Measurements from ENCODE around the gene MAS1L.

MAS1L gene

GRCh38 chr6:29496961-29497360 lies 9.2 kb upstream of the MAS1L start:
- DNase-seq (ENCODE audit: low read depth): no peak
- no peak overlapping the region for H3K4me3 ChIP-seq (ENCODE audit: low read depth, low read length)
- TF ChIP-seq, protein P1, sequence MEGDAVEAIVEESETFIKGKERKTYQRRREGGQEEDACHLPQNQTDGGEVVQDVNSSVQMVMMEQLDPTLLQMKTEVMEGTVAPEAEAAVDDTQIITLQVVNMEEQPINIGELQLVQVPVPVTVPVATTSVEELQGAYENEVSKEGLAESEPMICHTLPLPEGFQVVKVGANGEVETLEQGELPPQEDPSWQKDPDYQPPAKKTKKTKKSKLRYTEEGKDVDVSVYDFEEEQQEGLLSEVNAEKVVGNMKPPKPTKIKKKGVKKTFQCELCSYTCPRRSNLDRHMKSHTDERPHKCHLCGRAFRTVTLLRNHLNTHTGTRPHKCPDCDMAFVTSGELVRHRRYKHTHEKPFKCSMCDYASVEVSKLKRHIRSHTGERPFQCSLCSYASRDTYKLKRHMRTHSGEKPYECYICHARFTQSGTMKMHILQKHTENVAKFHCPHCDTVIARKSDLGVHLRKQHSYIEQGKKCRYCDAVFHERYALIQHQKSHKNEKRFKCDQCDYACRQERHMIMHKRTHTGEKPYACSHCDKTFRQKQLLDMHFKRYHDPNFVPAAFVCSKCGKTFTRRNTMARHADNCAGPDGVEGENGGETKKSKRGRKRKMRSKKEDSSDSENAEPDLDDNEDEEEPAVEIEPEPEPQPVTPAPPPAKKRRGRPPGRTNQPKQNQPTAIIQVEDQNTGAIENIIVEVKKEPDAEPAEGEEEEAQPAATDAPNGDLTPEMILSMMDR (conservative IDR thresholded peaks at IDR 0.05; ENCODE audit: low read depth, low read length): no peak

GRCh38 chr6:29495571-29495970 lies 7.8 kb upstream of the MAS1L start:
- no peak overlapping the region for H3K4me3 ChIP-seq (ENCODE audit: low read depth, low read length)
- DNase-seq (ENCODE audit: low read depth): no peak
- TF ChIP-seq, protein P1 (conservative IDR thresholded peaks at IDR 0.05; ENCODE audit: low read depth, low read length): no peak

- H3K4me3 ChIP-seq (ENCODE audit: low read depth, low read length): no peak overlapping the region
- DNase-seq (ENCODE audit: low read depth): no peak
- TF ChIP-seq, protein P1 (conservative IDR thresholded peaks at IDR 0.05; ENCODE audit: low read depth, low read length): no peak
Observed at GRCh38 chr6:29494131-29494530, 6.4 kb upstream of the MAS1L start.

DNA sequence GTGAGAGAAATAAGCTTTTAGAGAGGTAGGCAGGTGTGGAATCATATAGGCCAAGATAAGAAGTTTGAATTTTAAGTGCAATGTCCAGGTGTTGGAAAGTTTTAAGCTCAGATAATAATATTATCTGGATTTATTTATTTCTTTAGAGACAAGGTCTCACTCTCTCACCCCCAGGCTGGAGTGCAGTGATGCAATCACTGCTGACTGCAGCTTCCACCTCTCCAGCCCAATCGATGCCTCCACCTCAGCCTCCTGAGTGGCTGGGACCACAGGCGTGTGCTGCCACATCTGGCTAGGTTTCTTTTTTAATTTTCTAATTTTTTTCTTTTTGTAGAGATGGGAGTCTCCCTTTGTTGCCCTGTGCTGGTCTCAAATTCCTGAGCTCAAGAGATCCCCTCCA lies 5.5 kb upstream of the MAS1L start:
- DNase-seq (ENCODE audit: low read depth): no peak
- TF ChIP-seq, protein P1 (conservative IDR thresholded peaks at IDR 0.05; ENCODE audit: low read depth, low read length): no peak
- H3K4me3 ChIP-seq (ENCODE audit: low read depth, low read length): no peak overlapping the region

- TF ChIP-seq, protein P1 (conservative IDR thresholded peaks at IDR 0.05; ENCODE audit: low read depth, low read length): no peak
- H3K4me3 ChIP-seq (ENCODE audit: low read depth, low read length): no peak overlapping the region
- DNase-seq (ENCODE audit: low read depth): no peak
Observed at GRCh38 chr6:29491574-29491973, 3.8 kb upstream of the MAS1L start.

GRCh38 chr6:29490552-29490951 lies 2.8 kb upstream of the MAS1L start:
- no peak overlapping the region for H3K4me3 ChIP-seq (ENCODE audit: low read depth, low read length)
- no peak for DNase-seq (ENCODE audit: low read depth)
- TF ChIP-seq, protein P1 (conservative IDR thresholded peaks at IDR 0.05; ENCODE audit: low read depth, low read length): no peak

- TF ChIP-seq, protein P1 (conservative IDR thresholded peaks at IDR 0.05; ENCODE audit: low read depth, low read length): no peak
- DNase-seq (ENCODE audit: low read depth): no peak
- H3K4me3 ChIP-seq (ENCODE audit: low read depth, low read length): no peak overlapping the region
Observed at GRCh38 chr6:29490055-29490454, 2.3 kb upstream of the MAS1L start.
